Muscle layer of duodenum (tissue), 2 donors: Measurements from ENCODE around the gene PTPRD.

ENCODE experiments used
- H3K27ac ChIP-seq: one replicate; pipeline ENCODE4 v1.7.0; 2013; ENCODE audit warnings: mild to moderate bottlenecking, low read length
- H3K27me3 ChIP-seq: one replicate; pipeline ENCODE4 v1.7.0; 2013; ENCODE audit warnings: low read depth, mild to moderate bottlenecking, control low read depth, low read length
- H3K36me3 ChIP-seq, 2 donors: one replicate each; pipeline ENCODE4 v1.7.0; 2013; ENCODE audit warnings: low read length in 2 of 2, control low read depth in 1 of 2, mild to moderate bottlenecking in 1 of 2; ENCODE audit not compliant: insufficient read depth in 2 of 2, control insufficient read depth in 1 of 2
- H3K4me1 ChIP-seq, 2 donors: one replicate each; pipeline ENCODE4 v1.7.0; 2013; ENCODE audit warnings: low read length in 2 of 2, mild to moderate bottlenecking in 2 of 2, control low read depth in 1 of 2, moderate library complexity in 1 of 2; ENCODE audit not compliant: insufficient read depth in 2 of 2, control insufficient read depth in 1 of 2
- H3K4me3 ChIP-seq, 2 donors: one replicate each; pipeline ENCODE4 v1.7.0; 2013; ENCODE audit warnings: low read length in 2 of 2, low read depth in 1 of 2, mild to moderate bottlenecking in 1 of 2
- H3K9me3 ChIP-seq, 2 donors: one replicate each; pipeline ENCODE4 v1.7.0; 2013; ENCODE audit warnings: low read length in 2 of 2, control low read depth in 1 of 2, mild to moderate bottlenecking in 1 of 2; ENCODE audit not compliant: control insufficient read depth in 1 of 2
- donor health status: healthy.

Gene PTPRD

DNA sequence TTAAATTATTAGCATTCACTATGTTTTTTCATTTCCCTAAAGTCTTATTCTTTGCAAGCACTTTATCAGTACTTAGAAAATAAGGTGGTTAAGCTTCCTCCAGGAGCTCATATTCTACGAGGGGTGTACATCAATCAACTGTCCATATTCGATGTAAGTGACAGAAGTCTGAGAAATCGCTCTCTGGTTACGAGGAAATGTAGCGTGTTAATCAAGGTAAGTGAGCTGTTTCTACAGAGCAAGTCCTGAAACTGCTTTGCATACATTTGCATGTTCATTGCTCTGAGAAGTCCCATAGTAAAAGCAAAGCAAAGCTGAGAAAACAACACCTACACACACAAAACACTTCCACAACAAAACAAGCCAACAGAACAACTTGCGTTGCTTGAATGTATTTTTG is 1919.3 kb downstream of the PTPRD start:
- Histone ChIP-seq H3K9me3 (no peaks in the 10 kb centered on the region), H3K4me3 (no peak overlapping the region), H3K27ac (no peak overlapping the region), H3K4me1 (no peaks in the 10 kb centered on the region), H3K36me3 (no peaks in the 10 kb centered on the region), H3K27me3 (no peaks in the 10 kb centered on the region)

DNA sequence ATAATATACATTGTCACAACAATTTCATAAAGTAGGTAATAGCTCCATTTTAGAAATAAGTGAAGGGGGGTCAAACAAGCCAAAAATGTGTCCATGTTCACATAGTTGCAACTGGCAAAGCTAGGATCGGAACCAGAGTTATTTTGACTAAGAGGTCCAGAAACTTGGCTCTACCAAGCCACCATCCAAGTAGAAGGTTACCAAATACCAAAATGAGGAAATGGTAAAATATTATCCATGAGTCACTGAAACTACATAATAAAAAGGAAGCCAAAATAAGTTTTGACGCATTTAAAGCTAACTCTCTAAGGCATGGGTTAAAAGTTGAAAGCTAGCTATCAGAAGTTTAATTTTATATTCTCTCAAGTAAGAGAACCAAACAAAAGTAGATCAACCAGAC is 1926.3 kb downstream of the PTPRD start:
- H3K4me1 ChIP-seq: no peaks in the 10 kb centered on the region
- H3K4me3 ChIP-seq: no peak overlapping the region
- no peak overlapping the region for H3K27ac ChIP-seq
- no peaks in the 10 kb centered on the region for H3K27me3 ChIP-seq
- no peaks in the 10 kb centered on the region for H3K36me3 ChIP-seq
- H3K9me3 ChIP-seq: no peaks in the 10 kb centered on the region

DNA sequence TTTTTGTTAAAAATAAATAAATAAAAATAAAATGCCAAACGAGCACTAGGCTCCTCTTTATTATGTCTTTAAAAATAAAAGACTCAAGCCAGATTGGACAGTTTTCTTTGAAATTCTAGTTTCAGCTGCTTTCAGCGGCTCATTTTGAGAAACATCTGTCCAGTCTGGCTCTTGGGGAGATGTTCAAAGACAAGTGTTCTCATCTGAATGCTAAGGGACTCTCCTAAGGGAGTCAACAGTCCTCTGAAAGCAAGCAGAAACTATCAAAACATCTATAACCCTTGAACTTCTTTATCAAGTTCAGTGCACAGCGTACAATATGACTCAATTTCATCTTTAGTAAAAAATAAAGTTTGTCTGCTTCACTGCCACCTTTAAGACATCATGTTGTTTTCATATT is 1927.0 kb downstream of the PTPRD start:
- no peak overlapping the region for H3K27ac ChIP-seq

DNA sequence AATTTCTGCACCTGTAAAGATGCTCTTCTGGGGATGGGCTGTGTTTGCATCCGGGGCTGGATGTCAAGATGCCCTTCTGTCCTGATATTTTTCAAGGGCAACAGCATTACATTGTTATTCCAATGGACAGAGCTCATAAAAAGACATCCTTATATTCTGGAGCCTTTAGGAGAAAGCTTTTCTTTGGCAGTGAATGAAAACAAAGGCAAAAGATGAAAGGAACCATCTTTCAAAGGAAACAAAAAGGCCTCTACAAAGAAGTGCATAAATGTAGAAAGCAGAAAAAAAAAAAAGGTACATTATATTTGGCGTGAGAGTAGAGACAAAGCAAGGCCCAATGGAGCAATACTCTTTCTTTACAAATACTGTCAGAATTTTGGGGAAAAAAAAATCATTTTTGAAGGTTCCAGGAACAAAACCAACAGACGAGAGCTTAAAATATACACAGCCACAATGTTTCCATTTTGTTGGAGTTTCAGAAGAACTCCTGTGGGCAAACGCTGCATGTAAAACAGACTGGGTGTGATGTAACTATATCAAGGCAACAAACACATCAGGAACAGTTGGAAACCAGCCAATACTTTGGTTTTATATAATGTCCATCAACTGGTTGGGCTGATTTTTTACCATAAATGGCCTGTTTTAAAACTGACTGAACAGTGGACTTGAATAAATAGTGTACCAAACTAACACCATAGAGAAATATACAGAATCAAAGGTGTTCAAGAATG is 1927.7 kb downstream of the PTPRD start:
- no peak overlapping the region for H3K27ac ChIP-seq

More for the DNA sequence above, 1927.0 kb downstream of the PTPRD start:
- Histone ChIP-seq H3K9me3 (no peaks in the 10 kb centered on the region), H3K4me1 (no peaks in the 10 kb centered on the region), H3K36me3 (no peaks in the 10 kb centered on the region), H3K27me3 (no peaks in the 10 kb centered on the region), H3K4me3 (no peak overlapping the region)

DNA sequence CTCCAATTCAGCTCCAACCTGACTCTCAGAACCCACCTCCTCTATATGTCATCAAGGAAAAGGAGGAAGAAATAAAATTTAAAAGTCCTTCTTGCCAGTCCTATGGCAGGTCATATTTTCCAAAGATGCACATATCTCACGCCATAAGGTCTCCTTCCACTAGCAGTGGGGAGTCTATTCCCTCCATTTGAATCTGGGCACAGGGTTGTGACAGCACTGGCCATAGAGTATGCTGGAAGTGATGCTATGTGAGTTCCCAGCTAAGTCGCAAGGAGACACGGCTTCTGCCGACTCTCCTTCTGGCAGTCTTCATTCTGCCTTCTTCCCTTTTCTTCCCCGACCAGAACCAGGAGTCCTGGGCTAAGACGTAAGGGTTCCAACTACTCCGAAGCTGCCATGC is 1929.3 kb downstream of the PTPRD start:
- no peaks in the 10 kb centered on the region for H3K4me1 ChIP-seq
- H3K9me3 ChIP-seq: no peaks in the 10 kb centered on the region
- H3K36me3 ChIP-seq: no peaks in the 10 kb centered on the region
- no peak overlapping the region for H3K27ac ChIP-seq
- H3K27me3 ChIP-seq: no peaks in the 10 kb centered on the region
- H3K4me3 ChIP-seq: no peak overlapping the region

More for the DNA sequence above, 1927.7 kb downstream of the PTPRD start:
- Histone ChIP-seq H3K4me3 (no peak overlapping the region), H3K9me3 (no peaks in the 10 kb centered on the region), H3K36me3 (no peaks in the 10 kb centered on the region), H3K4me1 (no peaks in the 10 kb centered on the region), H3K27me3 (no peaks in the 10 kb centered on the region)

DNA sequence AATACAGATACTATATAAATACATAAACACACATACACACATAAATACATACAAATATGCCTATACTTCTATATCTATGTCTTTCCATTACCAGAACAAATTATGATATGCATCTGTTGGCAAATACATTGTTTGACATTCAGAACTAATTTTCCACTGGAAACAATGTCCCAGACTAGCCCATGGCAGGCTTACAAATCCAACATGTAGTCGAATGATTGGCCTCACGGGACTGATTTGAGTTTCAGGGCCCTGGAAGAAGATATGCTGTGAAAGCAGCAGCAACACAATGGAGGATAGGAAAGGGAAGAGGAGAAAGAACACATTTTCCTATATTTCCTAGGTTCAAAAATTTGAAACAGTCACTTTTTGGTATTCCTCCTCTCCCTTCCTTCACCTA is 1932.1 kb downstream of the PTPRD start:
- Histone ChIP-seq H3K9me3 (no peaks in the 10 kb centered on the region), H3K4me1 (no peaks in the 10 kb centered on the region), H3K27ac (no peak overlapping the region), H3K4me3 (no peak overlapping the region), H3K36me3 (no peaks in the 10 kb centered on the region), H3K27me3 (no peaks in the 10 kb centered on the region)

DNA sequence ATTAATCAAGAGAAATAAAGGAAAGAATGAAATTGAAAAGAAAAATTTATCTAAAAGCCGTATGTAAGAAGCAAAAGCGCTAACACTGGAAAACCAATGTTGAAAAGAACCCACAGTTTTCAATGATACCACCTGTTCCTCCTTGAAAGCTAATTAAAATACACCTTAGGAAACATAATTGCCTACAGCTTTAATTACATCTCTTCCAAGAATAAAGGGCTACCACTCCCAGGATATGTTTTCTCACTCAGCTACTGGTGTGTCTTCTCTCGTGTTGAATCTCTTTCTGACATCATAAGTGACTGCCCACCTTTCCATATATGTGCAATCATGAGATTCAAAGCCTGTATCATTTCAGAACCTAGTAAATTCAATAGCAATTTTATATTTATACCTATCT is 1932.6 kb downstream of the PTPRD start:
- Histone ChIP-seq H3K27ac (no peak overlapping the region), H3K27me3 (no peaks in the 10 kb centered on the region), H3K4me1 (no peaks in the 10 kb centered on the region), H3K36me3 (no peaks in the 10 kb centered on the region), H3K9me3 (no peaks in the 10 kb centered on the region), H3K4me3 (no peak overlapping the region)

DNA sequence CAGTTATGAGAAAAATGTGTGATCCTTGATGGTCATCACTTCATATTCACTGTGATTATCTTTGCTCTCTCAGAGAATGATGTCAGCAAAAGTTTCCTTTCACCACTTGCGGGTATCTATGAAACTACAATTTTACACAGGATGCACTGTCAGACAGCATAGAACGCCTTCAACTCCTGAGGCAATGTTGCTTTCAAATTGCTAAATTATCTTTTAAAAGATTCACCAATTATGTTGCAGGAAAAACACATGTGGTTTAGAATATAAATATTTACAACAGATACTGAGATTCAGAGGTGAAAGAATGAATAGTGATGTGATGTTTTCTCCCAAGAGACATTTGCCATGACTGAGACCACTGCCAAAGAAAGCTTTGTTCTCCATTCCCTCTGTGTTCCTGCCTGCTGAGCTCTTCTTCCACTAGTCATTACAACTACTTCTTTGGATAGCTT is 1933.4 kb downstream of the PTPRD start:
- Histone ChIP-seq H3K27me3 (no peaks in the 10 kb centered on the region), H3K9me3 (no peaks in the 10 kb centered on the region), H3K27ac (no peak overlapping the region), H3K4me1 (no peaks in the 10 kb centered on the region), H3K4me3 (no peak overlapping the region), H3K36me3 (no peaks in the 10 kb centered on the region)

DNA sequence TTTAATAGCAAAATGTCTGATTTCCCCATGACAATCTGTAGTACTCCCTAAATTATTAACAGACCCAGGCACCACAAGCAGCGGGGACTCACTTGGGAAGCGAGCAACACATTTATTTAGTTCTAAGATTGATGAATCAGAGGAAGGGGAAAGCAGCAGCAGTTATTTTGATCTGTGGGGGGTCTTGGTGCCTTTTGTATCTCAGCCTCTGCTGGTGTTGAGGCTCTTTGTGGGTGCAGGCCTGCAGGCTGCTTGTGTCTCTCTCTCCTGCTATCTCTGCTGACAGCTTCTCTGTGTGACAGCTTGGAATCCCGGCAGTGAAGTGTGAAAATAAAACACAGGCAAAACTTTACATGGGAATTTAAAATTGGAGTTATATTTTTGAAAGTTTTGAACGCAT is 1935.1 kb downstream of the PTPRD start:
- no peaks in the 10 kb centered on the region for H3K36me3 ChIP-seq
- no peak overlapping the region for H3K4me3 ChIP-seq
- no peak overlapping the region for H3K27ac ChIP-seq

DNA sequence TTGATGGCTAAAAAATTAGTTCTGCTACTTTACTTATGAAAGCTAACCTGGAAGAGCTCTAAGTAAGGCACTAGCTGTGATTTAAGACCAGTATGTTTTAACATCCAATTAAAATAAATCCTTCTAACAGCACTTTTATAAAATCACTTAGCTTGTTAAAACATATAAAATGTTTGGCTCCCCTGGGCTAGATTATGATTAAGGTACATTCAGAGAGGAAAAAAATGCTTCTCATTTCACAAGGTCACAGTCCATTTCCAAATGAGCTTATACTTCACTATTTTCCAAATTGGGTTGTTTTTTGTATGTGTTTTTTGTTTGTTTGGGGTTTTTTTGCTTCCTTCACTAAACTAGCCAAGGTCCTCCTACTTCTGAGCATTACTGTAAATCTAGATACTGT is 1938.3 kb downstream of the PTPRD start:
- Histone ChIP-seq H3K4me3 (no peak overlapping the region), H3K4me1 (no peaks in the 10 kb centered on the region), H3K27me3 (no peaks in the 10 kb centered on the region), H3K9me3 (no peaks in the 10 kb centered on the region), H3K27ac (no peak overlapping the region), H3K36me3 (no peaks in the 10 kb centered on the region)

More for the DNA sequence above, 1935.1 kb downstream of the PTPRD start:
- H3K4me1 ChIP-seq: no peaks in the 10 kb centered on the region
- no peaks in the 10 kb centered on the region for H3K27me3 ChIP-seq
- H3K9me3 ChIP-seq: no peaks in the 10 kb centered on the region

DNA sequence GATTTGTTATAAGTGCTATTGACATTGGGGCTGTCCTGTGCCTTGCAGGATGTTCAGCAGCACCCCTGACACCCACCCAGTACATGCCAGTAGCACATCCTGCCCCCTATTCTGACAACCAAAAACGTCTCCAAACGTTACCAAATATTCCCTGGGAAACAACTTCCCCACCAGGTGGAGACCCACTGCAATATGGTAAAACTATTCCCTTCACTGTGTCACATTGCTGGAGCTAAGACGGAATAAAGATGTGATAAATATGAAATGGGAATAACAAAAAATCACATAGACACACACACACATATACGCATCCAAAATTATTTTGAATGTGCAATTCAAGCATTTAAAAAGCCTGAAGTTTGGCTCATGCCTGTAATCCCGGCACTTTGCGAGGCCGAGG is 1939.0 kb downstream of the PTPRD start:
- no peaks in the 10 kb centered on the region for H3K27me3 ChIP-seq
- no peaks in the 10 kb centered on the region for H3K36me3 ChIP-seq
- no peak overlapping the region for H3K27ac ChIP-seq
- no peaks in the 10 kb centered on the region for H3K9me3 ChIP-seq
- H3K4me1 ChIP-seq: no peaks in the 10 kb centered on the region
- no peak overlapping the region for H3K4me3 ChIP-seq

DNA sequence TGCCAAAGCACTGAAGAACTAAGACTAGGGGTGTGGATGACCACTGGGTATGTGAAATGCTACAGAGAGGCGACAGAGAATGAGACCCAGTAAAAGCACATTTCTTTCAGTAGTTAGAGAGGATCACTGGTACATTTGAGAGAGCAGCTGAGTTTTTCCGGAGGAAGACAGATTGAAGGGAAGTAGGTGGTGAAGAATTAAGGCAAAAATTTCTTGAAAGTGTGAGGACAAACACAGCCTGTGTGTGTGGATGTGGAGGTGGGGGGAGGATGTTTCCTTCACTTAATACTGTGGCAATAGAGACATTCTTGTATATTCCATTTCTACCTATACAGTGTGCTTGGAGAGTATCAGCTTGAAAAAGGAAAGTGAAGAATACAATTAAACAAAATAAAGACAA is 1942.1 kb downstream of the PTPRD start:
- Histone ChIP-seq H3K9me3 (no peaks in the 10 kb centered on the region), H3K4me3 (no peak overlapping the region), H3K4me1 (no peaks in the 10 kb centered on the region), H3K36me3 (no peaks in the 10 kb centered on the region), H3K27me3 (no peaks in the 10 kb centered on the region), H3K27ac (no peak overlapping the region)
